MCF 10A (cell line): Measurements from ENCODE around the gene CXorf66. TPM values are rescaled to one million over a fixed set of nuclear protein-coding genes. Genes with fewer than 3 reads are reported as not detected.

Source experiments
- BruUV-seq: library from RNA; stranded (reverse); fragments of 400-500 nt; replicated peaks from 2 replicates; lab custom pipeline; 2021; lab: Mats Ljungman, UMichigan
- CTCF ChIA-PET: fragments of 300-600 bp; sonication (Branson Sonifier 250); formaldehyde crosslinking; extraction: SDS; loops from one replicate; lab custom pipeline; 2021; ENCODE audit warnings: antibody characterized with exemption, inconsistent platforms; lab: Yijun Ruan, JAX
- POLR2A ChIA-PET: fragments of 300-600, 350-650 bp; sonication (Branson Sonifier 250); formaldehyde crosslinking; extraction: SDS; loops from one replicate; lab custom pipeline; 2020; ENCODE audit warnings: antibody characterized with exemption, inconsistent platforms; lab: Yijun Ruan, JAX
- DNase-seq: peaks from one replicate; pipeline ENCODE4 v3.0.0-alpha.2; 2018; ENCODE audit not compliant: unreplicated experiment
- H3K27ac Mint-ChIP-seq: one replicate; pipeline ENCODE4 v1.8.0; 2022; ENCODE audit warnings: mild to moderate bottlenecking, low read depth, mixed read lengths; ENCODE audit not compliant: unreplicated experiment
- H3K27me3 Mint-ChIP-seq: one replicate; pipeline ENCODE4 v1.8.0; 2022; ENCODE audit warnings: mixed read lengths; ENCODE audit not compliant: insufficient read depth, unreplicated experiment
- H3K36me3 Mint-ChIP-seq: one replicate; pipeline ENCODE4 v1.8.0; 2022; ENCODE audit warnings: mild to moderate bottlenecking, moderate library complexity, mixed read lengths; ENCODE audit not compliant: insufficient read depth, unreplicated experiment
- H3K4me1 Mint-ChIP-seq: one replicate; pipeline ENCODE4 v1.8.0; 2022; ENCODE audit warnings: mixed read lengths; ENCODE audit not compliant: insufficient read depth, unreplicated experiment
- H3K4me3 Mint-ChIP-seq: one replicate; pipeline ENCODE4 v1.8.0; 2022; ENCODE audit warnings: mild to moderate bottlenecking, moderate library complexity, mixed read lengths; ENCODE audit not compliant: unreplicated experiment
- H3K9me3 Mint-ChIP-seq: one replicate; pipeline ENCODE4 v1.8.0; 2022; ENCODE audit warnings: mixed read lengths; ENCODE audit not compliant: unreplicated experiment
- CTCF ChIP-seq: fragments of 200-600 bp; IDR thresholded peaks from one replicate; pipeline ENCODE4 v1.8.0; 2022; ENCODE audit warnings: antibody characterized with exemption, mild to moderate bottlenecking; ENCODE audit not compliant: unreplicated experiment
- intact Hi-C: fragments of 100-400 bp; cut with micrococcal nuclease; formaldehyde crosslinking; loops from 2 replicates; pipeline ENCODE4 v1.14.1; 2022
- microRNA-seq: library from miRNA; unstranded; fragments of <30 nt; microRNA quantifications from one replicate; pipeline ENCODE4 v1.2.0, GENCODE V29; 2022
- total RNA-seq: library from RNA; stranded (reverse); gene quantifications from 2 replicates; pipeline ENCODE4 v1.2.3, GENCODE V29; 2022

The CXorf66 gene
- total RNA-seq, 1 experiment from 2014 or later, result not detected

GRCh38 chrX:139905743-139906142, 59.6 kb downstream of the CXorf66 start:
- DNase-seq, result no peak
- no peak overlapping the region for H3K27ac Mint-ChIP-seq
- no TSS peak for BruUV-seq
- ChIA-PET POLR2A (no interaction called here), CTCF (no interaction called here)
- H3K27me3 Mint-ChIP-seq, result no peaks in the 10 kb centered on the region
- no peaks in the 10 kb centered on the region for H3K9me3 Mint-ChIP-seq
- H3K4me3 Mint-ChIP-seq, result no peak overlapping the region
- H3K4me1 Mint-ChIP-seq, result no peaks in the 10 kb centered on the region
- no peak for TF ChIP-seq CTCF
- no peaks in the 10 kb centered on the region for H3K36me3 Mint-ChIP-seq
- intact Hi-C loops, result no loop called here

Small RNA genes lying within 50 kb of the gene (microRNA-seq; reads per million reads assigned to microRNA genes)
- gene MIR505, result 130 reads per million, percentile 75 among the genes with 10 or more reads in this experiment

Other genes with a start within 250 kb of the CXorf66 start
- gene ATP11C, start 32.5 kb downstream of the CXorf66 start, total RNA-seq, result 19.0 and 19.5 TPM in 2 replicates